ENCODE results near the gene CIRBP. TPM values are rescaled to one million over a fixed set of nuclear protein-coding genes. Genes with fewer than 3 reads are reported as not detected.

Gene CIRBP
- total RNA-seq, 1 experiment from 2014 or later: 287 TPM

- ChIA-PET POLR2A (ENCODE audit: low non-redundant PET) (interaction anchor here (0.6 kb wide), 1 partner anchor 135 kb away, joined by 3 read pairs; no protein-coding TSS in a partner anchor), CTCF (interaction anchor here (0.6 to 1.6 kb wide), 2 partner anchors 29 to 215 kb away, joined by 5 read pairs; no protein-coding TSS in a partner anchor)
- Histone ChIP-seq H3K27ac (ENCODE audit: low read depth, low read length, poor library complexity, severe bottlenecking) (peak overlapping the region; percentile 99), H3K4me3 (ENCODE audit: low read depth, low read length, poor library complexity, severe bottlenecking) (peak overlapping the region; percentile 69), H3K4me1 (ENCODE audit: insufficient read depth, low read length, poor library complexity, severe bottlenecking) (peaks cover 60% of the 10 kb centered on the region), H3K27me3 (replicated peaks; ENCODE audit: insufficient read depth, low read depth, low read length, poor library complexity) (no peaks in the 10 kb centered on the region), H3K36me3 (ENCODE audit: insufficient read depth, low read length, poor library complexity, severe bottlenecking) (peaks cover 48% of the 10 kb centered on the region), H3K9me3 (ENCODE audit: low read depth, low read length, poor library complexity, severe bottlenecking) (no peaks in the 10 kb centered on the region)
- DNase-seq (ENCODE audit: low spot score): no peak
- TSS peak; percentile 67 for BruUV-seq (replicated peaks)
- intact Hi-C loops (cut with micrococcal nuclease; ENCODE audit: unreplicated experiment): loop anchor here (10.0 kb wide), 2 partner anchors 171 to 321 kb away; partner anchors contain the start of gene MBD3
- no peak for TF ChIP-seq CTCF (conservative IDR thresholded peaks at IDR 0.05; ENCODE audit: low read depth, low read length)
- TF ChIP-seq EZH2 (IDR thresholded peaks at IDR 0.05; ENCODE audit: borderline replicate concordance, low read depth, low read length, poor library complexity, severe bottlenecking): no peak
Measured at GRCh38 chr19:1273263-1274041, 4.3 kb downstream of the CIRBP start.

- Histone ChIP-seq H3K27me3 (replicated peaks; ENCODE audit: insufficient read depth, low read depth, low read length, poor library complexity) (no peaks in the 10 kb centered on the region), H3K4me1 (ENCODE audit: insufficient read depth, low read length, poor library complexity, severe bottlenecking) (peaks cover 56% of the 10 kb centered on the region), H3K36me3 (ENCODE audit: insufficient read depth, low read length, poor library complexity, severe bottlenecking) (peaks cover 52% of the 10 kb centered on the region), H3K27ac (ENCODE audit: low read depth, low read length, poor library complexity, severe bottlenecking) (peak overlapping the region; percentile 99), H3K9me3 (ENCODE audit: low read depth, low read length, poor library complexity, severe bottlenecking) (no peaks in the 10 kb centered on the region), H3K4me3 (ENCODE audit: low read depth, low read length, poor library complexity, severe bottlenecking) (peak overlapping the region; percentile 69)
- intact Hi-C loops (cut with micrococcal nuclease; ENCODE audit: unreplicated experiment): loop anchor here (10.0 kb wide), 2 partner anchors 171 to 321 kb away; partner anchors contain the start of gene MBD3
- DNase-seq (ENCODE audit: low spot score): no peak
- POLR2A ChIA-PET (ENCODE audit: low non-redundant PET): no interaction called here
- TF ChIP-seq EZH2 (IDR thresholded peaks at IDR 0.05; ENCODE audit: borderline replicate concordance, low read depth, low read length, poor library complexity, severe bottlenecking) (no peak), CTCF (conservative IDR thresholded peaks at IDR 0.05; ENCODE audit: low read depth, low read length) (0 out of 2 replicates have a peak, but pooled peaks have one; percentile 4)
- BruUV-seq (replicated peaks): no TSS peak
- CTCF ChIA-PET: interaction anchor here (0.6 to 1.6 kb wide), 2 partner anchors 30 to 214 kb away, joined by 5 read pairs; no protein-coding TSS in a partner anchor
Measured at GRCh38 chr19:1274081-1274851, 5.1 kb downstream of the CIRBP start.

- ChIA-PET CTCF (interaction anchor here (1.0 kb wide), 2 partner anchors 8 to 30 kb away, joined by 3 read pairs; no protein-coding TSS in a partner anchor), POLR2A (ENCODE audit: low non-redundant PET) (no interaction called here)
- H3K4me1 ChIP-seq (ENCODE audit: insufficient read depth, low read length, poor library complexity, severe bottlenecking): peaks cover 56% of the 10 kb centered on the region
- intact Hi-C loops (cut with micrococcal nuclease; ENCODE audit: unreplicated experiment): loop anchor here (10.0 kb wide), 2 partner anchors 170 to 320 kb away; partner anchors contain the start of gene MBD3
- H3K9me3 ChIP-seq (ENCODE audit: low read depth, low read length, poor library complexity, severe bottlenecking): no peaks in the 10 kb centered on the region
- DNase-seq (ENCODE audit: low spot score): peak; percentile 73
- TF ChIP-seq CTCF (conservative IDR thresholded peaks at IDR 0.05; ENCODE audit: low read depth, low read length): no peak
- no peak for TF ChIP-seq EZH2 (IDR thresholded peaks at IDR 0.05; ENCODE audit: borderline replicate concordance, low read depth, low read length, poor library complexity, severe bottlenecking)
- H3K27me3 ChIP-seq (replicated peaks; ENCODE audit: insufficient read depth, low read depth, low read length, poor library complexity): no peaks in the 10 kb centered on the region
- peaks cover 56% of the 10 kb centered on the region for H3K36me3 ChIP-seq (ENCODE audit: insufficient read depth, low read length, poor library complexity, severe bottlenecking)
- H3K27ac ChIP-seq (ENCODE audit: low read depth, low read length, poor library complexity, severe bottlenecking): peak overlapping the region; percentile 99
- no TSS peak for BruUV-seq (replicated peaks)
- peak overlapping the region; percentile 69 for H3K4me3 ChIP-seq (ENCODE audit: low read depth, low read length, poor library complexity, severe bottlenecking)
Measured at GRCh38 chr19:1274852-1275259, 5.7 kb downstream of the CIRBP start.

Data from A673 (cell line).